Femur (tissue), 1 donor: ENCODE measurements around the gene COL9A3.

Source experiments
- DNase-seq: peaks from one replicate; pipeline ENCODE4 v3.0.0-alpha.2; 2017

Gene COL9A3

DNA sequence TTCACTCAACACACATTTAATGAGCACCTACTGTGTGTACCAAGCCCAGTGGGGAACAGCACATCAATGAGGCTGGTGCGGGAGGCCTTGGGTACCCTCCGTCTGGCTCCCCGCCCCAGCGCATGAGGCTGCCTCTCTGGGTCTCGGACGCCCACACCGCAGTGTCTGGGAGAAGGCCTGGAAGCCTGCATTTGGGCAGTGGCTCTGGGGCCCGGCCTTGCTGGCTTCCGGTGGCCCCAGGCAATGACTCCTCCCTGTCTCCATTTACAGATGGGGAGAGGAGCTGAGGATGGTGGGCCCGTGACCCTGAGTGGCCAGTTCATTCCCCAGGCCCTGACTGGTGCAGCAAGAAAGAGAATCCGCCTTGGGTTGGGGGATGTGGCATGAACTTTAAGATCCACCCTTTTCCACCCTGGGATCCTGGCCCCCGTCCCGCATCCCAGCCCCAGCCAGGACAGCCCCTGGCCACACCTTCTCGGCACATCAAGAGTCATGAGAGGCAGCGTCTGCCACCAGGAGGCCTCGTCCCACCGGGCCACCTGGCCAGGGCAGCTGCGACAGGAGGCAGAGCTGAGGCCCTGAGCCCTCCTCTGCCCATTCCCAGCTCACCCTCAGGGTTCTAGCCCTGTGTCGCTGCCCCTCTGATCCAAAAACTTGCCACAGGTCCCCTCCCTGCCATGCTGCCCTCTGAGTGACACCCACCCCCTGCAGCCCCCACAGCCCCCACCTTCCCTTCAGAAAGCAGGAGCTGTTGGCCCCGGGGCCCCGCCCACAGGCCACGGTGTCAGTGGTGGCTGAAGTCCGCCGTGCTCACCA is 38.0 kb upstream of the COL9A3 start:
- no peak for DNase-seq

DNA sequence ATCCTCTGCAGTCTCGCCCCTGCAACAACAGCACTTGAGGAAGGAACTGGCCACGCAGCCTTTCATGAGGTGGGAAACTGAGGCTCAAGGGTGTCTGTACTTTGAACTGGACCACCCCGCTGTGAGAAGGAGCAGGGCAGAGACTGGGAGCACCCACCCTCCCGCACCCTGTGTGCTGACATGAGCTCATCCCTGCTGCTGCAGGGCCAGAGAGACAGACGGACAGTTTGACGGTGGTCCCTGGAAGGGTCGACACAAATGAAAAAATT is 37.5 kb upstream of the COL9A3 start:
- DNase-seq: no peak

DNA sequence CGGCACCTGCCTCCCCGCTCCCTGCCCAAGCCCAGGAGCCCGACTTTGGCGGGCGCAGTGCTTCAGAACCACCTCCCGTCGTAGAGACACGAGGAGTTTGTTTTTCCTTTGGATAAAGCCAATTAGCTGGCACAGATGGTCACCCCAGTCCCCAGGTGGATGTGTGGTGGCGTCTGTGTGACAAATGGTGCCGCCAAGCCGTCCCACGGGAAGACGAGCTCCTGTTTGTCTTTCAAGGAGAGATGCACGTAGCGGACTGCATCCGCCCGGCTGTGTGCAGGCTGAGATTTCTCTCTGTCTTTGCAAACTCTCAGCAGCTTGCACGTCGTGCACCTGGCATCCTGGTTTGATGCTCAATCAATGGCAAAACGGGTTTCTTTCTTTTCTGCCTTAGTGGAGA is 36.6 kb upstream of the COL9A3 start:
- no peak for DNase-seq

DNA sequence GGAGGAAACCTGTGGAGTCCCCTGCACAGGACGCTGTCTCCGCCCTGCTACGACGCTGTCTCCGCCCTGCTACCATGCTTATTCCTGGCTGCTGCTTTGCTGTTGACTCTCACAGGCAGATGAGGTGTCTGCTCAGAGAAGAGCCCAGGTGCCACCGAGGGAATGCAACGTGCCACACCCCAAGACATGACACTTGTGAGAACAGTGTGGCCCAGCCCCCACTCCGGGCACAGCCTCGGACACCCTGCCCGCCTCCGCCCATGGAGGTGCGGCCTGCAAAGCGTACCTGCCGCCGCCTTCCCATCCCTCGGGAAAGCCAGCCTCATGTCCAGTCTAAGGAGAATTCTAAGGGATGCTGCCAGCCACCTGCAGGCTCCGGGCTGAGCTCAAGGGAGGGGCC is 36.2 kb upstream of the COL9A3 start:
- DNase-seq: no peak

DNA sequence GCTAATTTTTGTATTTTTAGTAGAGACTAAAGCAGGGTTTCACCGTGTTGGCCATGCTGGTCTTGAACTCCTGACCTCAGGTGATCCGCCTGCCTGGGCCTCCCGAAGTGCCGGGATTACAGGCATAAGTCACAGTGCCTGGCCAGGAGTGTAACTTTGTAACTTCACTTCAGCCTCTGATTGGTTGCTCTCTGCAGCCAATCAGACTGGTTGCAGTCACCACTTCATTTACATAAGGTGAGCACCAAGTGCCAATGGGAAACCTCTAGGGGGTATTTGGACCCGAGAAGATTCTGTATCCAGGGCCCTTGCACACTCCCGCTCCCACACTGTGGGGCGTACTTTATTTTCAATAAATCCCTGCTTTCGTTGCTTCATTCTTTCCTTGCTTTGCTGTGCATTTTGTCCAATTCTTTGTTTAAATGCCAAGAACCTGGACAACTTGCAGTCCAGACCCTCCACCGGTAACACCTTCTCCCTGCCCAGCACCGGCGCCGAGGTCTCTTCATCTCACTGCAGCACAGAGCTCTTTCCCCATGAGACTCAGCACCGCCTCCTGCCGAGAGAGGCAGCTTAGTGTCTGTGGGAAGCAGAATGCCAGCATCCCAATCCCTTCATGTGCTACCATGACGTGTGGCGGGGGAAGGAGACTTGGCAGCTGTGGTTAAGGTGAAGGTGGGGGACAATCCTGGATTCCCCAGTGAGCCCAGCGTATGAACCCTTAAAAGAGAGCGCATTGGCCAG is 34.5 kb upstream of the COL9A3 start:
- no peak for DNase-seq

DNA sequence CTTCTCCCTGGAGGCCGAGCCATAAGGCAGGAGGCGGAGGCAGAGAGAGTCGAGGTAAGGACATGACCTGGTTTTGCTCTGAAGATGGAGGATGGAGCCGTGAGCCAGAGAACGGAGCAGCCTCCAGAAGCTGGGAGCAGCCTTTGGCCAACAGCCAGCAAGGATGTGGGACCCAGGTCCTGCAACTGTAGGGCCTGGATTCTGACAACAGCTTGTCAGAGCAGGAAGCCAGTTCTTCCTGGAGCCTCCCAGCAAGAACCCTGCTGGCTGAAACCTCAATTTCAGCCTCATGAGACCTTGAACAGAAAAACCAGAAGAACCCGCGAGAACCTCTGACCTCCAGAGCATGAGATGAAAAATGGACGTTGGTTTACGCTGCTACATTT is 34.0 kb upstream of the COL9A3 start:
- DNase-seq: no peak

DNA sequence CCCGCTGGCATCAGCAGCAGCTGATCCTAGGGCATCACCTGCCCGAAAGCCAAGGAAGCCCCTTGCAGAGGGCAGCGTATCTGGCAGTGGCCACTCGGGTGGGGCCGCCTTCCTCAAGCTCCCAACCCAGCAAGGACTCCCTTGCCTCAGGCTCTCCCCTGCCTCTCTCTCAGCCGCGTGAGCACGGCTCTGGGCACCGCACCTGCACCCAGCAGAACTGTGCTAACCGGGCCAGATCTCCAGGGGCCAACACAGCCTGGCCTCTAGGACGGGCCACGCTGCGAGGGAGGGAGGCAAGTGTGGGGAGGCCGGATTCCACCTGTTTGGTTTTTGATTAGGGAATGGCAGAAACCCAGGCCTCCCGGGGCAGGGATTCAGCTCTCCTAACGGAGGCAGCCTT is 32.4 kb upstream of the COL9A3 start:
- no peak for DNase-seq

DNA sequence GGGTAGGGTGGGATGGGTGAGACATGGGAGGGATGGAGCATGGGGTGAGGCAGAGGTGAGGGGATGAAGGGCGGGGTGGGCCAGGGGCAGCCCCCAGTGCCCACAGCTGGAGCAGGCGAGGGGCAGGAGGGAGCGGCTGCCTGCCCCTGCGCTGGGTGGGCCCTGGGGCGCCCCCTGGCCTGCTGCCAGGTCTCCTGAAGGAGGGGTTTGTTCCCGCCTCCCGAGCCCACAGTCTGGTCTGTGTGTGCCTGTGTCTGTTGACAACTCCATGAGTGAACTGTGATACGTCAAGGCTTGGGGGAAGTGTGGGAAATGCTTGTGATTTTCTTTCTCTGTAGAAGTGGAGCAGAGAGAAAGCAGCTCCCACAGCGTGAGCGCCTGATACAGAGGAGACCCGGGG is 31.5 kb upstream of the COL9A3 start:
- no peak for DNase-seq

DNA sequence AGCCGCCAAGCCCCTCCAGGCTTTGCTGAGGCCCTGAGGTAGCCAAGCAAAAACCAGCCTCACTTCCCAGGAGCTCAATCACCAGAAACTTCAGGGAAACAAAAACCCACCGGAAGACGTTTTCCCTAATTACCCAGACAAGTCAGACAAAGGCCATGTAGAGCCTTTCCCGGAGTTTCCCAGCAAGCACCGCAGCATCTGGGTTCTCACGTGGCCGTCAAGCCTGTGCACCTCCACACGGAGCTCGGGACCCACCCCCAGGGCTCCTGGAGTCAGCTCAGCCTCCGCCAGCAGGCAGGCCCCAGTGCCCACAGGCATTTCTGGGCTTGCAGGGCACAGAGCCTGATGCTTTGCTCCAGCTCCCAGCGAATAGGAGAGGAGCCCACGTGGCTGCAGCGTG is 30.7 kb upstream of the COL9A3 start:
- no peak for DNase-seq

DNA sequence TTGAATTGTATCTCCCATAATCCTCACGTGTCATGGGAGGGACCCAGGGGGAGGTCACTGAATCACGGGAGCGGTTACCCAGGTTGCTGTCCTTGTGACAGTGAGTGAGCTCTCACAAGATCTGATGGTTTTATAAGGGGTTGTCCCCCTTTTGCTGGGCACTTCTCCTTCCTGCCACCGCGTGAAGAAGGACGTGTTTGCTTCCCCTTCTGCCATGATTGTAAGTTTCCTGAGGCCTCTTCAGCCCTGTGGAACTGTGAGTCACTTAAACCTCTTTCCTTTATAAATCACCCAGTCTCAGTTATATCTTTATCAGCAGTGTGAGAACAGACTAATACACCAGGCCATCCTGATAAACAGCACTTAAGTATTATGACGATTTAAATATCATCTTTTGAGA is 29.5 kb upstream of the COL9A3 start:
- DNase-seq: no peak

DNA sequence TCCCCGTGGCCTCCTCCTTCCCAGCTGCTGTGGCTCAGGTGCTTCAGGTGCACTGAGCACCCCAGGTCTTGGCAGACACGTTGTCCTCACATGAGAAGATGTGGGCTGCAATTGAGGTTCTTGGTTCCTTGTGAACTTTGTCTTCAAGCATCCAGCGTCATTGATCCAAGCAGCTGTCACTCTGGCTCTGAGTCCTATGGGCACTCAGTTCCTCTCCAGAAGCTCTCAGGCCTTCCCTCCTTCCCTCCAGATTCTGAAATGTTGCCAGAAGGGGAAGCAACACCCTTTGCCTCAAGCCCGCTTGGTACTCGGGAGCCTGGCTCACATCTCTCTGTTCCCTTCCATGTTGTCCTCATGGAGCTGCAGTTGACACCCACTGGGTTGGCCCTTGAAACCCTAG is 29.0 kb upstream of the COL9A3 start:
- no peak for DNase-seq

DNA sequence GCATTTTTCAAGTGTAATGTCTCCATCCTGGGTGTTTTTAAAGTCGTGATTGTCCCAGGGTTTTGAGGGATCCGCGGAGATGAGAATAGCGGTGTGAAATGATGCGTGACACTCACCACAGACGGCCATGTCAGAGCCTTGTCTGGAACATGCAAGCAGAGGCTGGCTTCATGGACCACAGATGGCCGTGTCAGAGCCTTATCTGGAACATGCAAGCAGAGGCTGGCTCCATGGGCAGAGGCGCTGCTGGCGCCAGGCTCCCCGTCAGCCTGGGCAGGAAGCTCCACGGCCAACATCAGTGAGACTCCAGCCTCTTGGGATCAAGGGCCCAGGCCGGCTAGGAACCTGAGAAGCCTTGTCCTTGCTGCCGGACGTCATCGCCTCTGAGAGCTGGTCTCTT is 28.2 kb upstream of the COL9A3 start:
- DNase-seq: no peak

DNA sequence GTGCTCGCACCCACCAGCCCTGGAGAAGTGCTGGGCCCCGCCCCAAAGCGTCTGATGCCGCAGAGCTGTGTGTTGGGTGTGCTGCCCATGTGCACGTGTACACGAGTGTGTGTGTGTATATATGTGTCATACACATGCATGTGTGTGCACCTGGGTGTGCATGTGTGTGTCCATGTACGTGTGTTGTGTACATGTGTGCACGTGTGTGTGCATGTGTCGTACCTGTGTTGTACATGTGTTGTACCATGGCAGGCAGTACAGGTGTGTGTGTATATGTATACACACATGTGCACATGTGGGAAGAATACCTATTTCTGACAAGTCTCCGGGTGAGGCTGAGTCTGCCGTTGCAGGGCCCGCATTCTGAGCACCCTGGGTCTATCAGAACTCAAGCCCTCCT is 26.8 kb upstream of the COL9A3 start:
- no peak for DNase-seq

DNA sequence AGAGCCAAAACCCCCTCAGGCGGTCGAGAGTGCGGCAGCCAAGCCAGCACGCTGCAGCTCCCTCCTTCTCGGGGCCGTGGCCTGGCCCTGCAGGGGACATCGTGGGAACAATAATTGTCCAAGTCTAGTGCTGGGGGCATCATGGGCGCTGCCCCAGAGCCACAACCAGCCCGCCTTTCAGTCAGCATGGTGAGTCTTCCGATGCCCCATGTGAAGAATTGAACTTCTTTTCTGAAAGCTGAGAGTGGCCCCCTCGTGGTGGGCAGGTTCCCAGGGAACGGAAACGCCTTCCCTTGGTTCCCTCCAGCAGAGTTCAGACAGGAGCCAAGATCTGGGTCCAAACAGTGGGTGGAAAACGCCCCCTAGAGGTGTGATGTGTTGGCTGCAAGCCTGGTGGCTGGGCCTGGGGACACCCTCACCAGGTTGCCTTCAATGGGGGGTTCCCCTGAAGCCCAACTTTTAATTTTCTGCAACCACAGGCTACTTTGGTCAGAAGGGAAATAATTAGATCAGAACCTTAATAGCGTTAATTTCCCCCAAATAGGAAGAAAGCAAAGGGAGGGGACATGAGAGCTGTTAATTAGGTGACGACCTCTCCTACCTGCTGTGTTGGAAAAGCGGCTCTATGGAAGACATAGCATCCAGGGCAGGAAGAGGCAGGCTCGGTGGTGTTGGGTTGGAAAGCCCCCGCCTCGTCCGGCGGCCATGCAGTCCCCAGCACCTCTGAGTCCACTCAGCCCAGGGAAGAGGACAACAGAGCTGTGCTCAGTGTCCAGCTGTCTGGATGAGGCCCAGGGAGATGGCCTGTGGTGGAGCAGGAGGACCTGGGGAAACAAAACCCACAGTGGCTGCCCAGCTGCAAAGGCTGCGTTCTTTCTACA is 25.3 kb upstream of the COL9A3 start:
- DNase-seq: peak; percentile 92

DNA sequence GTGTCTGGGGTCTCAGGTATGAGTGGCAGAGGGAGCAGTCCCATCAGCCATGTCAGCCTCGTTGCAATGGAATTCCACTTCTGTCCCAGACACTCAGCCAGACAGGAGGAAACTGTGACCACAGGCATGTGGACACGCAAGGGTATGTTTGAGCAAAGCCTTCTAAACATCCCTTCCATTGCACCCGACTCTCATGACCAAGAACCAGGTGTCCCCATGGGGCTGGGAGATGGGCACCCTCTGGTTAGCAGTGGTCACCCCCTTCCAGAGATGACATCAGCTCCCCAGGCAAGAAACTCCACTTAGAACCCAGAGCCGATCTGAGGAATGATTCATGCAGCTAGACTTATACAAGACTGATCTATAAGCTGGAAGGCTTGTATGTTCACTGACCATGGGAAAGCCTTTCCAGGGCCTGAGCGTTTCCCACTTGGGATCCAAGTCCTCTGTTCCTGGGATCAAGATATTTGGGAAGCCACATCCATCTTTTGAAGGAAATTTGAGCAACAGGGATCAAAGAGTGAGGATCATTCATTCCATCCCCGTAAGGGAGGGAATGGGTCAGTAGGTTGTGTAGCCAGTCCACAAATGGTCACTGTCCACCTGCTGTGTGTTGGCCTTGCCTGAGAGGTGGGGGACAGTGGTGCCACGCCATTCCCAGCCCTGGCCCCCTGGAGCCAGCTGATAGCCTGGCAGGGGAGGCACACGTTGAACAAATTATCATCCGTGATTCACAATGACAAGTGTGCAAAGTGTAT is 24.5 kb upstream of the COL9A3 start:
- no peak for DNase-seq

DNA sequence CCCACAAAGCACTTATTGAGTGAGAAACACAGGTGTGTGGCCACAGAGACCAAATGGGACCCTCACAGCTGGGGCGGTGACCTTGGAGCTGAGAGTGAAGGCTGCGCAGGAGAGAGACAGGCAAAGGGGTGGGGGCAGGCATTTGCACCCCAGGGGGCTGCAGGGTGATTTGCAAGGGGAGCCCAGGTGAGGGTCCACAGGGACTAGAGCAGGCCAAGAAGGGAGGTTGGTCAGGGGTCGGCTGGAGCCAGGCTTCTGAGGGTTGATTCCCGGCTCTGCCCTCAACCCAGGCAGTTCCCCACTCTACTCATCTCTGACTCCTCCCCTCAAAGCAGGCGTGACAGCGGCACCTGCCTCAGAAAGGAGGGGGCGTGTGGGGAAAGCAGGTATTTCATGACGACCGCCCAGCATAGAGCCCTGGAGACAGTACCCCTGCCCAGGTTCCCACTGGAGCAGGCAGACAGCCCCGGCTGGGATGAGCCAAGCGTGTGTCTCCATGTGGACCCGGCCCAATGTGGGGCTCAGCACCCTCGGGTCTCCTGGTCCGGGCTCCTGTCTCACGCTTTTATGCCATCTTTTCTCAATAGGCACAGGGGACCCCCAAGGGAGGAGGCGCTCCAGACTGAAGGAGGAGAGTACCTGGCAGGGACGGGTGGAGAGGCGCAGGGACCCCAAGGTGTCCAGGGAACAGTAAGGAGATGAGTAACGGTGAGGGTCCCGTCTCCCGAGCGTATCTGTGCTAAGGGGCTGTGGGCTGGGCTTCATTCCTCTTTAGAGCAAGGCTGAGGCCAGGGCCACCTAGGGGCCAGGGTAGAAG is 23.7 kb upstream of the COL9A3 start:
- no peak for DNase-seq

DNA sequence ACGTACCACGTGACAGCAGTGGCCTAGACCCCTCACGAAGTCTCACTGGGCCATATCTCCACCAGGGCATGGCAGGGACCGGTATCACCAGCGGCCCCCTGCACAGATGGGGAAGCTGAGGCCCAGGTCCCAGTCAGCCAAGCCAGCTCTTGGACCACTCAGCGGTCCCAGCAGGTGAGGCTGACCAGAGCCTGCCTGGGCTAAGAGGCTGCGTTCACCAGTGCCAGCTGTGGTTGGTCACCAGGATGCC is 23.2 kb upstream of the COL9A3 start:
- no peak for DNase-seq

DNA sequence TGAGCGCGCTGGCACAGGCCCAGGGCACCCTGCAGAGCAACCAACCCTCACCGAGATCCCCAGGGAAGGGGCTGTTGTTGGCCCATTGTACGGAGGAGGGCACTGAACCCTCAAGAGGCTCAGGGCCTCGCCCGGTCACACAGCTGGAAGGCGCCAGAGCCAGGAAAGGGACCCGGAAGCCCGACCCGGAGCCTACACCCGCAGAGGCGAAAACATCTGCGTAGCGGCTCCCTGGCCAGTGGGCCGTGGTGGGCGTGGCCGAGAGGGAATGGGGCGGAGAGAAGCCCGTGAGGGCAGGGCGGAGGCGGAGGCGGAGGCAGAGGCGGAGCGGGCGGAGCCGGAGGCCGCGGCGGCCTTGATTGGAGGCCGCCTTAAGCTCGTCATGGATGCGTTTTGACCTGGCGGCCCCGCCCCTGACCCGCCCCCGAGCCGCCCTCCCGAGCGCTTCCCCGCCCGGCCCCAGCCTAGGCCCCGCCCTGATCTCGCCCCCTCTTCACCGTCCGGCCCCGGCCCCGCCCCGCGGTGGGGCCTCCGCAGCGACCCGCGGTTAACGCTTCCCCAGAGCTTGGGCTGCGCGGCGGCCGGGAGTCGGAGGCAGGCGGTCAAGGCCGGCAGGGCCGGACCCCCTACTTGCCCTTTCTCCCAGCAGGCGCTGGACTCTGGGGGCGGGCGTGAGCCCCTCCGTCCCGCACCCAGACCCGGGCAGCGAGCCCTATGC is 22.7 kb upstream of the COL9A3 start:
- DNase-seq: peak; percentile 97

DNA sequence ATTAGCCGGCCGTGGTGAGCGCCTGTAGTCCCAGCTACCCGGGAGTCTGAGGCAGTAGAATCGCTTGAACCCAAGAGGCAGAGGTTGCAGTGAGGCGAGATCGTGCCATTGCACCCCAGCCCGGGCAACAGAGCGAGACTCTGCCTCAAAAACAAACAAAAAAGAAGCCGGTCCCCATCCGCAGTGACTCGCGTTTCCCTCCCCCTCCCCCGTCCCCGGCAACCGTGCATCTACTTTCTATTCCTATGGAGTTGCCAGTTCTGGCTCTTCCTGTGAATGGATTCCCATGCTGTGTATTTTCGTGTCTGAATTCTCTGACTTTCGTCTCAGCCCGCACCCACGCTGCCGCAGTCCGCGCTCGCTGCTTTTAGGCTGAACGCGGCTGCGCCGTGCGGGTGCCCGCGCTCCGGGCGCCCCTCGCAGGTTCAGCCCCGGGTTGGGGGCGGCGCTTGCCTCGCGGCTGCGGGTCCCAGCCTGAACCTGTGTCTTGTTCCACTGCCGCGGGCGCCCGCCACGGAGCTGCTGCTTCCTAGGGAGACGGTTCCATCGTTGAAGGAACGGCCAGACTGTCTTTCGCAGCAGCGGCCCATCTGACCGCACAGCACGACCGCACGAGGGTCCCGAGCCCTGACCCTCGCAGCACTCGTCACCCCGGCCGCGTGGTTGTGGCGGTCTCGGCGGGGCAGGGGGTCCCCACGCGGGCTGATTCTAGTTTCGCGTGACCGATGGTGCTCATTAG is 21.7 kb upstream of the COL9A3 start:
- DNase-seq: no peak

DNA sequence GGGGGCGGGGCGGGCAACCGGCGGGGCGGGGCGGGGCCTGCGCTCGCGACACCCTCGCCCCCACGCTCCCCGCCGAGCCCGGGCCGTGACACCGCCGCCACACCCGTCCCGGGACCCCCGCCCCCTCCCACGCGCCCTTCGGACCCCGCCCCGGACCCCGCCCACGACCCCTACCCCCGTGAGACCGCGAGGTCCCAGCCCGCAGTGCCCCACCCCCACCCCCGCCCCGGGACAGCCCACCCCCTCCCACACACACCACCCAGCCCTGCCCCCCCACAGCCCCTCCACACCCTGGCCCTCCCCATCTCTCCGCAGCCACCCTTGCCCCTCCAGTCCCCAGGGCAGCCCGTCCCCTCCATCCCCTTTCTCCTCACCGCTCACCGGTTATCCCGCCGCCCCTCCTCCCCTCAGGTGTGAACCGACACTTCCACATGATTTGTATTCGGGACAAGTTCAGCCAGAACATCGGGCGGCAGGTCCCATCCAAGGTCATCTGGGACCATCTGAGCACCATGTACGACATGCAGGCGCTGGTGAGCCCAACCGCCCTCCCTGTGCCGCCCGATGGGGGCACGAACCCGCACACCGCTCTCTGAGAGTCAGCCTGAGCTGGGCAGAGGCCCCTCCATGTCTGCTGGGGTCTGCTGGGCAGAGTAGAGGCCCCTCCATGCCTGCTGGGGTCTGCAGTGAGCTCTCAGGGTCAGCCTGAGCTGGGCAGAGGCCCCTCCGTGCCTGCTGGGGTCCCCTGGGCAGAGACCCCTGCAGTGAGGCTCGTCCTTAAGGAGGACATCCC is 20.0 kb upstream of the COL9A3 start:
- DNase-seq: no peak
